Muscle layer of colon (tissue), 2 donors: ENCODE results near the gene INO80D.
"Not testable (repeated sequence)": the region's sequence is repeated elsewhere in the genome, so short reads cannot be mapped to it uniquely, and the experiment has no call there.

ENCODE experiments used
- H3K27ac ChIP-seq: one replicate; pipeline ENCODE4 v1.7.0; 2013; ENCODE audit warnings: low read depth, mild to moderate bottlenecking, low read length, moderate library complexity
- H3K27me3 ChIP-seq, 2 donors: one replicate each; pipeline ENCODE4 v1.7.0; 2013; ENCODE audit warnings: low read length in 2 of 2, mild to moderate bottlenecking in 2 of 2; ENCODE audit not compliant: insufficient read depth in 2 of 2, control insufficient read depth in 1 of 2
- H3K36me3 ChIP-seq: one replicate; pipeline ENCODE4 v1.7.0; 2013; ENCODE audit warnings: mild to moderate bottlenecking, low read length; ENCODE audit not compliant: insufficient read depth
- H3K4me1 ChIP-seq: one replicate; pipeline ENCODE4 v1.7.0; 2013; ENCODE audit warnings: mild to moderate bottlenecking, low read length; ENCODE audit not compliant: insufficient read depth
- H3K4me3 ChIP-seq, 2 donors: one replicate each; pipeline ENCODE4 v1.7.0; 2013; ENCODE audit warnings: low read length in 2 of 2, low read depth in 1 of 2, mild to moderate bottlenecking in 1 of 2, moderate library complexity in 1 of 2
- H3K9ac ChIP-seq: one replicate; pipeline ENCODE4 v1.7.0; 2013; ENCODE audit warnings: low read length
- H3K9me3 ChIP-seq: one replicate; pipeline ENCODE4 v1.7.0; 2013; ENCODE audit warnings: mild to moderate bottlenecking, low read length
- donor health status: abdominal sarcoma.
- donor health status: Adenocarcinoma of cecum.

The INO80D gene

GRCh38 chr2:206054952-206055351 lies 31.0 kb downstream of the INO80D start:
- Histone ChIP-seq H3K4me1 (peaks cover 4% of the 10 kb centered on the region), H3K9ac (no peak overlapping the region), H3K27me3 (no peaks in the 10 kb centered on the region), H3K9me3 (no peaks in the 10 kb centered on the region), H3K27ac (no peak overlapping the region), H3K36me3 (peaks cover 20% of the 10 kb centered on the region), H3K4me3 (no peak overlapping the region)

GRCh38 chr2:206051912-206052311 lies 34.1 kb downstream of the INO80D start:
- Histone ChIP-seq H3K36me3 (peaks cover 15% of the 10 kb centered on the region), H3K9ac (no peak overlapping the region)

GRCh38 chr2:206049392-206049791 lies 36.6 kb downstream of the INO80D start:
- Histone ChIP-seq H3K4me3 (no peak overlapping the region), H3K9ac (no peak overlapping the region), H3K9me3 (no peaks in the 10 kb centered on the region), H3K4me1 (no peaks in the 10 kb centered on the region), H3K27ac (no peak overlapping the region), H3K27me3 (no peaks in the 10 kb centered on the region), H3K36me3 (no peaks in the 10 kb centered on the region)

More at GRCh38 chr2:206051912-206052311, 34.1 kb downstream of the INO80D start:
- H3K27me3 ChIP-seq: no peaks in the 10 kb centered on the region
- no peaks in the 10 kb centered on the region for H3K9me3 ChIP-seq
- no peak overlapping the region for H3K27ac ChIP-seq
- H3K4me3 ChIP-seq: no peak overlapping the region
- peaks cover 4% of the 10 kb centered on the region for H3K4me1 ChIP-seq

GRCh38 chr2:206045251-206045650 lies 40.7 kb downstream of the INO80D start:
- Histone ChIP-seq H3K9me3 (no peaks in the 10 kb centered on the region), H3K27ac (no peak overlapping the region), H3K36me3 (peaks cover 5% of the 10 kb centered on the region), H3K4me1 (no peaks in the 10 kb centered on the region), H3K4me3 (no peak overlapping the region), H3K9ac (no peak overlapping the region), H3K27me3 (no peaks in the 10 kb centered on the region)

GRCh38 chr2:206040525-206040924 lies 45.4 kb downstream of the INO80D start:
- H3K4me3 ChIP-seq: no peak overlapping the region
- H3K27ac ChIP-seq: no peak overlapping the region
- H3K9me3 ChIP-seq: no peaks in the 10 kb centered on the region
- no peaks in the 10 kb centered on the region for H3K27me3 ChIP-seq
- peaks cover 18% of the 10 kb centered on the region for H3K36me3 ChIP-seq
- H3K9ac ChIP-seq: no peak overlapping the region
- H3K4me1 ChIP-seq: no peaks in the 10 kb centered on the region

GRCh38 chr2:206035393-206035792 lies 50.6 kb downstream of the INO80D start:
- not testable (repeated sequence) for H3K4me1 ChIP-seq, H3K9me3 ChIP-seq, H3K4me3 ChIP-seq, H3K27me3 ChIP-seq, H3K9ac ChIP-seq, H3K27ac ChIP-seq
- peaks cover 22% of the 10 kb centered on the region for H3K36me3 ChIP-seq

GRCh38 chr2:206033452-206033851 lies 52.5 kb downstream of the INO80D start:
- H3K27ac ChIP-seq, H3K27me3 ChIP-seq, H3K4me1 ChIP-seq, H3K9ac ChIP-seq, H3K9me3 ChIP-seq, H3K4me3 ChIP-seq: not testable (repeated sequence)
- peaks cover 29% of the 10 kb centered on the region for H3K36me3 ChIP-seq

GRCh38 chr2:206031950-206032567 lies 53.9 kb downstream of the INO80D start:
- Histone ChIP-seq H3K9ac (no peak overlapping the region), H3K4me1 (no peaks in the 10 kb centered on the region), H3K4me3 (no peak overlapping the region), H3K36me3 (peaks cover 29% of the 10 kb centered on the region), H3K27me3 (no peaks in the 10 kb centered on the region), H3K27ac (no peak overlapping the region), H3K9me3 (no peaks in the 10 kb centered on the region)

GRCh38 chr2:206031162-206031784 lies 54.7 kb downstream of the INO80D start:
- H3K4me1 ChIP-seq: no peaks in the 10 kb centered on the region
- H3K9ac ChIP-seq: no peak overlapping the region
- H3K27me3 ChIP-seq: no peaks in the 10 kb centered on the region
- no peak overlapping the region for H3K4me3 ChIP-seq
- H3K27ac ChIP-seq: no peak overlapping the region
- H3K9me3 ChIP-seq: no peaks in the 10 kb centered on the region
- peaks cover 23% of the 10 kb centered on the region for H3K36me3 ChIP-seq

GRCh38 chr2:206028101-206028500 lies 57.9 kb downstream of the INO80D start:
- H3K4me3 ChIP-seq: no peak overlapping the region
- H3K27me3 ChIP-seq: no peaks in the 10 kb centered on the region
- peaks cover 23% of the 10 kb centered on the region for H3K36me3 ChIP-seq
- no peaks in the 10 kb centered on the region for H3K9me3 ChIP-seq
- H3K9ac ChIP-seq: no peak overlapping the region
- no peak overlapping the region for H3K27ac ChIP-seq
- no peaks in the 10 kb centered on the region for H3K4me1 ChIP-seq

- H3K4me1 ChIP-seq: no peaks in the 10 kb centered on the region
- no peak overlapping the region for H3K4me3 ChIP-seq
- no peak overlapping the region for H3K9ac ChIP-seq
- no peaks in the 10 kb centered on the region for H3K27me3 ChIP-seq
- no peak overlapping the region for H3K27ac ChIP-seq
- H3K36me3 ChIP-seq: peaks cover 17% of the 10 kb centered on the region
- no peaks in the 10 kb centered on the region for H3K9me3 ChIP-seq
Observed at GRCh38 chr2:206023183-206023582, 62.8 kb downstream of the INO80D start.

- Histone ChIP-seq H3K9ac (no peak overlapping the region), H3K9me3 (no peaks in the 10 kb centered on the region), H3K36me3 (peaks cover 22% of the 10 kb centered on the region), H3K4me3 (no peak overlapping the region), H3K27me3 (no peaks in the 10 kb centered on the region), H3K4me1 (no peaks in the 10 kb centered on the region), H3K27ac (no peak overlapping the region)
Observed at GRCh38 chr2:206020171-206020570, 65.8 kb downstream of the INO80D start.
